Stimulated activated CD8-positive, alpha-beta memory T cell treated with anti-CD3 and anti-CD28 coated beads, Interleukin-4, amount 100 ng/mL, for 48 hours (primary cell): ENCODE results near the gene EPO.
"Not testable (repeated sequence)": the region's sequence is repeated elsewhere in the genome, so short reads cannot be mapped to it uniquely, and the experiment has no call there.

ENCODE experiments used
- DNase-seq: peaks from one replicate; pipeline ENCODE4 v3.0.0-alpha.2; 2020

Gene EPO

GRCh38 chr7:100744605-100745004 lies 24.3 kb downstream of the EPO start:
- DNase-seq: no peak

GRCh38 chr7:100745184-100745583 lies 24.9 kb downstream of the EPO start:
- DNase-seq: no peak

- DNase-seq: no peak
Observed at GRCh38 chr7:100752994-100753393, 32.7 kb downstream of the EPO start.

- DNase-seq: no peak
Observed at GRCh38 chr7:100753750-100754149, 33.5 kb downstream of the EPO start.

GRCh38 chr7:100759357-100760171 lies 39.3 kb downstream of the EPO start:
- no peak for DNase-seq

GRCh38 chr7:100762841-100763240 lies 42.6 kb downstream of the EPO start:
- DNase-seq: not testable (repeated sequence)

GRCh38 chr7:100763556-100764140 lies 43.4 kb downstream of the EPO start:
- no peak for DNase-seq

- DNase-seq: no peak
Observed at GRCh38 chr7:100764841-100765240, 44.6 kb downstream of the EPO start.

GRCh38 chr7:100765250-100765649 lies 45.0 kb downstream of the EPO start:
- DNase-seq: no peak

GRCh38 chr7:100768784-100769183 lies 48.5 kb downstream of the EPO start:
- DNase-seq: no peak
